SU-DHL-6 (cell line): Measurements from ENCODE around the gene RHEB.
"Not testable (repeated sequence)": the region's sequence is repeated elsewhere in the genome, so short reads cannot be mapped to it uniquely, and the experiment has no call there.

ENCODE experiments used
- H2AFZ ChIP-seq: fragments of 200-600 bp; sonication (generic); 2 replicates; pipeline ENCODE4 v1.6.1; 2014; ENCODE audit warnings: low read depth, mild to moderate bottlenecking, moderate library complexity, mixed read lengths, antibody characterized with exemption, low read length; ENCODE audit not compliant: severe bottlenecking
- H3F3A ChIP-seq: fragments of 200-600 bp; shearing (Covaris generic); 2 replicates; pipeline ENCODE4 v1.6.0; 2016; ENCODE audit warnings: antibody characterized with exemption, mild to moderate bottlenecking; ENCODE audit not compliant: insufficient read depth
- H3K27ac ChIP-seq: fragments of 200-600 bp; sonication (generic); 2 replicates; pipeline ENCODE4 v1.5.1; 2016; ENCODE audit warnings: low read depth, mild to moderate bottlenecking, low read length, moderate library complexity, mixed read lengths
- H3K27me3 ChIP-seq: fragments of 200-600 bp; sonication (generic), shearing (Covaris generic); 2 replicates; pipeline ENCODE4 v1.6.0; 2014; ENCODE audit warnings: mild to moderate bottlenecking, low read length
- H3K36me3 ChIP-seq: fragments of 200-600 bp; sonication (generic); 2 replicates; pipeline ENCODE4 v1.6.1; 2014; ENCODE audit warnings: mild to moderate bottlenecking, low read length, mixed read lengths
- H3K4me2 ChIP-seq: fragments of 300-600, 200-600 bp; shearing (Covaris generic), sonication (generic); 2 replicates; pipeline ENCODE4 v1.6.0; 2014; ENCODE audit warnings: low read length, low read depth, mild to moderate bottlenecking; ENCODE audit not compliant: poor library complexity, severe bottlenecking
- H3K4me3 ChIP-seq: fragments of 200-600 bp; sonication (generic); 2 replicates; pipeline ENCODE4 v1.5.1; 2014; ENCODE audit warnings: antibody characterized with exemption, low read length, mild to moderate bottlenecking, mixed read lengths; ENCODE audit not compliant: insufficient read depth, poor library complexity, severe bottlenecking
- H3K79me2 ChIP-seq: fragments of 200-600 bp; sonication (generic); 2 replicates; pipeline ENCODE4 v1.6.1; 2014; ENCODE audit warnings: mild to moderate bottlenecking, low read length, moderate library complexity; ENCODE audit not compliant: insufficient read depth
- H3K9ac ChIP-seq: fragments of 200-600 bp; sonication (generic); 2 replicates; pipeline ENCODE4 v1.7.0; 2014; ENCODE audit warnings: mild to moderate bottlenecking, low read length
- H3K9me2 ChIP-seq: fragments of 200-600 bp; sonication (generic); replicated peaks from 2 replicates; pipeline ENCODE4 v1.6.1; 2014; ENCODE audit warnings: low read length; ENCODE audit not compliant: insufficient read depth
- H3K9me3 ChIP-seq: fragments of 200-600 bp; sonication (generic); 2 replicates; pipeline ENCODE4 v1.6.1; 2014; ENCODE audit warnings: low read length, mixed read lengths; ENCODE audit not compliant: insufficient read depth
- H4K20me1 ChIP-seq: fragments of 200-600 bp; sonication (generic); 2 replicates; pipeline ENCODE4 v1.6.1; 2014; ENCODE audit warnings: low read depth, mild to moderate bottlenecking, antibody characterized with exemption, low read length, moderate library complexity, mixed read lengths
- EZH2phosphoT487 ChIP-seq: fragments of 200-600 bp; sonication (generic), shearing (Covaris generic); conservative IDR thresholded peaks from 2 replicates; pipeline ENCODE4 v1.6.1; 2018; ENCODE audit warnings: mild to moderate bottlenecking, antibody characterized with exemption, low read length, moderate library complexity, mixed read lengths
- TF ChIP-seq, protein P1 (sequence below): fragments of 200-600 bp; sonication (generic); IDR thresholded peaks from one replicate; pipeline ENCODE4 v1.5.1; 2017; ENCODE audit warnings: antibody characterized with exemption, mild to moderate bottlenecking, low read length, moderate library complexity; ENCODE audit not compliant: insufficient read depth, poor library complexity, severe bottlenecking

Gene RHEB

DNA sequence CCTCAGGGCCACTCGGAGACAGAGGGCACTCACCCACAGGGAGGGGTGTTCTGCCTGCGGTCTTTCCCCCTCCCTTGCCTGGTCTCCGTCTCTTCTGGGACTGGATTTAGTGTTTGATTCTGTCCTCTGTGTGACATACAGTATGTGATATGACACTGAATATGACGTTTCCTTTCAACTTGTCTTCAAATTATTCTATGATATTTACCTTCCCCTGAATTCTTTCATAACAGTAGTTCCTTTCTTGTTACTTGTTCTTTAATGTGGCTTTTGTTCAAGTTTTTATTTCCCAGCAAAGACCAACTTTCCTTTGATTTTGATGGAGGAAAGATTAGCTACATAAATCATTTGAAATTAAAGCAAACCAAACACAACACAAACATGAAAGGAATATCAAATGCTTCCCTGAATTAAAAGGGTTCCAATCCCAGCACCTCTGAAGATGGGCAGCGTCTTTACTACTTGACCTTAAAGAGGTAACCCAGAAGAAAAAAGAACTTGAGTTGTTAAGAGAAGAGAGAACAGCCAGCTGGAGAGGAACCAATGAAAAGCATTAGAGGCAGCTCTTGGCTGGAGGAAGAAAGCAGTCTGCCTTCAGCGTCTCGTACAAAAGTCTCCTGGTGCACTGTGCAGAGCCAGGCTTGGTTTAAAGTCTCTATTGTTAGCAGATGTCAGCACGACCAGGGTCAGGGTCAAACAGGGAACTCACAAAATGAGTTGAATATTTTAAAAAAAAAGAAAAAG is 18.3 kb upstream of the RHEB start:
- H3K79me2 ChIP-seq = no peaks in the 10 kb centered on the region
- H3K9me2 ChIP-seq = no peaks in the 10 kb centered on the region
- H3K9ac ChIP-seq = no peak overlapping the region
- H3K36me3 ChIP-seq = no peaks in the 10 kb centered on the region
- H2AFZ ChIP-seq = no peak overlapping the region
- no peaks in the 10 kb centered on the region for H3K9me3 ChIP-seq
- H3K27ac ChIP-seq = no peak overlapping the region
- H4K20me1 ChIP-seq = no peaks in the 10 kb centered on the region
- H3K27me3 ChIP-seq = no peaks in the 10 kb centered on the region
- H3F3A ChIP-seq = no peaks in the 10 kb centered on the region
- no peak for TF ChIP-seq EZH2phosphoT487
- TF ChIP-seq, protein P1, sequence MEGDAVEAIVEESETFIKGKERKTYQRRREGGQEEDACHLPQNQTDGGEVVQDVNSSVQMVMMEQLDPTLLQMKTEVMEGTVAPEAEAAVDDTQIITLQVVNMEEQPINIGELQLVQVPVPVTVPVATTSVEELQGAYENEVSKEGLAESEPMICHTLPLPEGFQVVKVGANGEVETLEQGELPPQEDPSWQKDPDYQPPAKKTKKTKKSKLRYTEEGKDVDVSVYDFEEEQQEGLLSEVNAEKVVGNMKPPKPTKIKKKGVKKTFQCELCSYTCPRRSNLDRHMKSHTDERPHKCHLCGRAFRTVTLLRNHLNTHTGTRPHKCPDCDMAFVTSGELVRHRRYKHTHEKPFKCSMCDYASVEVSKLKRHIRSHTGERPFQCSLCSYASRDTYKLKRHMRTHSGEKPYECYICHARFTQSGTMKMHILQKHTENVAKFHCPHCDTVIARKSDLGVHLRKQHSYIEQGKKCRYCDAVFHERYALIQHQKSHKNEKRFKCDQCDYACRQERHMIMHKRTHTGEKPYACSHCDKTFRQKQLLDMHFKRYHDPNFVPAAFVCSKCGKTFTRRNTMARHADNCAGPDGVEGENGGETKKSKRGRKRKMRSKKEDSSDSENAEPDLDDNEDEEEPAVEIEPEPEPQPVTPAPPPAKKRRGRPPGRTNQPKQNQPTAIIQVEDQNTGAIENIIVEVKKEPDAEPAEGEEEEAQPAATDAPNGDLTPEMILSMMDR = no peak
- H3K4me2 ChIP-seq = no peak overlapping the region
- H3K4me3 ChIP-seq = no peak overlapping the region

- H3K27ac ChIP-seq, H3K9me3 ChIP-seq, H3K79me2 ChIP-seq, H3K36me3 ChIP-seq, H3K27me3 ChIP-seq, H4K20me1 ChIP-seq, H3K4me3 ChIP-seq, H3K9me2 ChIP-seq, H3F3A ChIP-seq, H3K9ac ChIP-seq, H3K4me2 ChIP-seq, H2AFZ ChIP-seq: not testable (repeated sequence)
Measured at GRCh38 chr7:151536178-151536577, 16.5 kb upstream of the RHEB start.

DNA sequence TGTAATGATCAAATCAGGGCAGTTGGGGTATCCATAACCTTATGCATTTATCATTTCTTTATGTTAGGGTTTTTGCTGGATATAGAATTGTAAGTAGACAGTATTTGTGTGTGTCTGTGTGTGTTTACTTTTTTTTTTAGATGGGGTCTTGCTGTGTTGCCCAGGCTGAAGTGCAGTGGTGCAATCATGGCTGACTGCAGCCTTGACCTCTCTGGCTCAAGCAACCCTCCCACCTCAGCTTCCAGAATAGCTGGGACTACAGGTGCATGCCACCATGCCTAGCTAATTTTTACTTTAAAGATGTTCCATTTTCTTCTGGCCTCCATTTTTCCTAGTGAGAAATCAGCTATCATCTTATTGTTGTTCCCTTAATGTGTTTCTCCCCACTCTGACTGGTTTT is 10.1 kb upstream of the RHEB start:
- H3K9me2 ChIP-seq = no peaks in the 10 kb centered on the region
- no peak overlapping the region for H3K9ac ChIP-seq
- no peaks in the 10 kb centered on the region for H3F3A ChIP-seq
- H3K27me3 ChIP-seq = 0 out of 2 replicates have a peak, but pooled peaks cover 4% of the 10 kb centered on the region
- peaks cover 9% of the 10 kb centered on the region; the same call in 1 of the 2 replicates for H3K9me3 ChIP-seq
- no peaks in the 10 kb centered on the region for H3K79me2 ChIP-seq
- TF ChIP-seq, protein P1 = no peak
- TF ChIP-seq EZH2phosphoT487 = no peak
- no peak overlapping the region for H3K4me3 ChIP-seq
- H4K20me1 ChIP-seq = no peaks in the 10 kb centered on the region
- H2AFZ ChIP-seq = no peak overlapping the region
- no peaks in the 10 kb centered on the region for H3K36me3 ChIP-seq
- no peak overlapping the region for H3K27ac ChIP-seq
- H3K4me2 ChIP-seq = no peak overlapping the region

GRCh38 chr7:151524845-151525244 is 5.2 kb upstream of the RHEB start:
- Histone ChIP-seq H3K4me2 (no peak overlapping the region), H3K4me3 (no peak overlapping the region), H3K9me3 (no peaks in the 10 kb centered on the region), H3K27me3 (no peaks in the 10 kb centered on the region), H2AFZ (no peak overlapping the region), H3F3A (peaks cover 3% of the 10 kb centered on the region; the same call in 1 of the 2 replicates), H4K20me1 (no peaks in the 10 kb centered on the region), H3K79me2 (no peaks in the 10 kb centered on the region), H3K27ac (no peak overlapping the region), H3K9me2 (no peaks in the 10 kb centered on the region), H3K9ac (no peak overlapping the region), H3K36me3 (no peaks in the 10 kb centered on the region)
- TF ChIP-seq EZH2phosphoT487 = no peak
- TF ChIP-seq, protein P1 = no peak
